ENCODE measurements around the gene SMOC2.

GRCh38 chr6:168706471-168707177 lies 265.6 kb downstream of the SMOC2 start:
- TF ChIP-seq CBX8 (IDR thresholded peaks at IDR 0.05) (no peak), USF2 (IDR thresholded peaks at IDR 0.05) (no peak)

All from A549 (cell line).